Trophoblast cell (in vitro differentiated cells and primary cell): ENCODE measurements around the gene ZSCAN1. TPM values are rescaled to one million over a fixed set of nuclear protein-coding genes. Genes with fewer than 3 reads are reported as not detected.

ENCODE experiments used
- DNase-seq, 2 donors: peaks; one replicate each; pipeline ENCODE4 v3.0.0-alpha.2; 2016
- H2AFZ ChIP-seq: 2 replicates; pipeline ENCODE4 v1.6.1; 2013; ENCODE audit warnings: low read length, moderate library complexity, mild to moderate bottlenecking; ENCODE audit not compliant: insufficient read depth, poor library complexity
- H2AK5ac ChIP-seq: 2 replicates; pipeline ENCODE4 v1.6.1; 2013; ENCODE audit warnings: mild to moderate bottlenecking, low read length
- H2BK120ac ChIP-seq: 2 replicates; pipeline ENCODE4 v1.6.1; 2013; ENCODE audit warnings: low read length, mild to moderate bottlenecking, moderate library complexity; ENCODE audit not compliant: insufficient read depth, poor library complexity
- H2BK12ac ChIP-seq: 2 replicates; pipeline ENCODE4 v1.6.1; 2013; ENCODE audit warnings: mild to moderate bottlenecking, low read length, moderate library complexity
- H2BK5ac ChIP-seq: 2 replicates; pipeline ENCODE4 v1.6.1; 2013; ENCODE audit warnings: low read length, low read depth, moderate library complexity, mild to moderate bottlenecking; ENCODE audit not compliant: poor library complexity
- H3K14ac ChIP-seq: 2 replicates; pipeline ENCODE4 v1.6.1; 2013; ENCODE audit warnings: mild to moderate bottlenecking, low read length
- H3K18ac ChIP-seq: 2 replicates; pipeline ENCODE4 v1.6.1; 2013; ENCODE audit warnings: mild to moderate bottlenecking, low read length
- H3K23ac ChIP-seq: 2 replicates; pipeline ENCODE4 v1.6.1; 2013; ENCODE audit warnings: low read length
- H3K27ac ChIP-seq: 2 replicates; pipeline ENCODE4 v1.5.1; 2013; ENCODE audit warnings: low read depth, mild to moderate bottlenecking, inconsistent platforms, low read length, moderate library complexity
- H3K27me3 ChIP-seq: 2 replicates; pipeline ENCODE4 v1.6.1; 2013; ENCODE audit warnings: inconsistent platforms, mild to moderate bottlenecking, low read length, moderate library complexity; ENCODE audit not compliant: insufficient read depth
- H3K36me3 ChIP-seq, 2 experiments: 1 replicate in 1 of 2; 2 replicates in 1 of 2; pipeline ENCODE4 v1.6.1; 2013; ENCODE audit warnings: low read length in 2 of 2, mild to moderate bottlenecking in 2 of 2, moderate library complexity in 1 of 2; ENCODE audit not compliant: insufficient read depth in 2 of 2, control insufficient read depth in 1 of 2
- H3K4ac ChIP-seq: 2 replicates; pipeline ENCODE4 v1.6.1; 2013; ENCODE audit warnings: low read depth, mild to moderate bottlenecking, low read length, moderate library complexity
- H3K4me1 ChIP-seq, 2 experiments: 1 replicate in 1 of 2; 2 replicates in 1 of 2; pipeline ENCODE4 v1.6.1; 2013; ENCODE audit warnings: low read length in 2 of 2, mild to moderate bottlenecking in 2 of 2, moderate library complexity in 1 of 2; ENCODE audit not compliant: insufficient read depth in 2 of 2, control insufficient read depth in 1 of 2
- H3K4me2 ChIP-seq: 2 replicates; pipeline ENCODE4 v1.6.1; 2013; ENCODE audit warnings: inconsistent platforms, mild to moderate bottlenecking, low read length, moderate library complexity
- H3K4me3 ChIP-seq: 2 replicates; pipeline ENCODE4 v1.5.1; 2013; ENCODE audit warnings: mild to moderate bottlenecking, low read depth, low read length, inconsistent platforms
- H3K79me1 ChIP-seq: one replicate; pipeline ENCODE4 v1.6.1; 2013; ENCODE audit warnings: low read length
- H3K79me2 ChIP-seq: 2 replicates; pipeline ENCODE4 v1.6.1; 2013; ENCODE audit warnings: low read length, mild to moderate bottlenecking; ENCODE audit not compliant: control insufficient read depth, insufficient read depth, poor library complexity
- H3K9ac ChIP-seq: 2 replicates; pipeline ENCODE4 v1.6.1; 2013; ENCODE audit warnings: mild to moderate bottlenecking, low read length
- H3K9me3 ChIP-seq: 2 replicates; pipeline ENCODE4 v1.6.1; 2013; ENCODE audit warnings: low read depth, mild to moderate bottlenecking, control low read depth, inconsistent platforms, low read length; ENCODE audit not compliant: insufficient read depth
- H4K12ac ChIP-seq: 2 replicates; pipeline ENCODE4 v1.6.1; 2013; ENCODE audit warnings: low read depth, mild to moderate bottlenecking, low read length, moderate library complexity
- H4K8ac ChIP-seq: 2 replicates; pipeline ENCODE4 v1.6.1; 2013; ENCODE audit warnings: low read depth, mild to moderate bottlenecking, low read length, moderate library complexity
- H4K91ac ChIP-seq: one replicate; pipeline ENCODE4 v1.6.1; 2013; ENCODE audit warnings: low read depth, mild to moderate bottlenecking, low read length, moderate library complexity
- WGBS: extraction: QIAGEN DNeasy Blood & Tissue Kit; methylation state at CpG from one replicate; pipeline ENCODE4 v1.1.7; 2013; ENCODE audit warnings: missing lambda C conversion rate; ENCODE audit not compliant: insufficient read length, insufficient coverage; ENCODE audit errors: extremely low coverage; 5-methylcytosine and 5-hydroxymethylcytosine counted together
- polyA plus RNA-seq: library from polyadenylated mRNA; stranded (reverse); fragments of 200-250 nt; gene quantifications from 2 replicates; pipeline ENCODE4 v1.2.3, GENCODE V29; 2013

ZSCAN1 gene
- polyA plus RNA-seq: 0.74 and 1.1 TPM in 2 replicates

- WGBS: no CpG with 5 or more reads among the region's 101 CpGs
- H2AFZ ChIP-seq: peak within 1 kb of the TSS; percentile 45
- no peak within 1 kb of the TSS for H3K4ac ChIP-seq
These were observed at the start of gene ZSCAN1 for GRCh38 chr19:58033741-58034476. TSS of gene ZSCAN1 (plus strand) at chr19:58034025. CDS start at chr19:58037837, 3,812 bp downstream.

GRCh38 chr19:57992841-57993240 lies 41.0 kb upstream of the ZSCAN1 start:
- Histone ChIP-seq H3K18ac (no peak overlapping the region), H3K9me3 (peaks cover 24% of the 10 kb centered on the region), H3K27me3 (no peaks in the 10 kb centered on the region), H4K91ac (no peak overlapping the region), H3K79me1 (no peaks in the 10 kb centered on the region), H3K79me2 (no peaks in the 10 kb centered on the region), H2BK5ac (no peak overlapping the region), H2AFZ (no peak overlapping the region), H3K27ac (no peak overlapping the region), H3K36me3 (peaks cover 34 to 46% of the 10 kb centered on the region in 2 experiments), H2BK12ac (no peak overlapping the region), H3K4ac (no peak overlapping the region), H2BK120ac (no peak overlapping the region), H3K4me1 (no peaks in the 10 kb centered on the region), H2AK5ac (no peak overlapping the region), H4K8ac (no peak overlapping the region), H3K23ac (no peak overlapping the region), H3K4me3 (no peak overlapping the region), H4K12ac (no peak overlapping the region), H3K14ac (no peak overlapping the region), H3K4me2 (no peak overlapping the region), H3K9ac (no peak overlapping the region)
- DNase-seq: no peak
- no CpG with 5 or more reads among the region's 1 CpG for WGBS

More at GRCh38 chr19:58033741-58034476, at the start of gene ZSCAN1:
- Histone ChIP-seq H3K4me3 (peak within 1 kb of the TSS; percentile 87), H4K91ac (peak within 1 kb of the TSS; percentile 76), H3K14ac (peak within 1 kb of the TSS; percentile 28), H3K79me1 (no peaks in the 10 kb centered on the region), H3K27ac (no peak within 1 kb of the TSS), H3K79me2 (no peaks in the 10 kb centered on the region), H4K12ac (peak within 1 kb of the TSS; percentile 47), H3K27me3 (peaks cover 3% of the 10 kb centered on the region), H4K8ac (peak within 1 kb of the TSS; percentile 32), H3K9me3 (peaks cover 7% of the 10 kb centered on the region), H3K18ac (peak within 1 kb of the TSS; percentile 72), H3K4me2 (peak within 1 kb of the TSS; percentile 75), H3K4me1 (no peaks in the 10 kb centered on the region), H3K9ac (peak within 1 kb of the TSS; percentile 91), H2AK5ac (no peak within 1 kb of the TSS), H2BK120ac (peak within 1 kb of the TSS; percentile 23), H3K36me3 (no peaks in the 10 kb centered on the region), H3K23ac (no peak within 1 kb of the TSS), H2BK5ac (no peak within 1 kb of the TSS), H2BK12ac (no peak within 1 kb of the TSS)
- DNase-seq: peak in 1 of 2 donors; percentile 43

GRCh38 chr19:58000677-58001076 lies 33.1 kb upstream of the ZSCAN1 start:
- Histone ChIP-seq H3K36me3 (peaks cover 31 to 33% of the 10 kb centered on the region in 2 experiments), H4K8ac (no peak overlapping the region), H3K9me3 (peaks cover 15% of the 10 kb centered on the region), H2BK5ac (no peak overlapping the region), H3K18ac (no peak overlapping the region), H3K79me1 (peaks cover 12% of the 10 kb centered on the region), H3K79me2 (peaks cover 13% of the 10 kb centered on the region), H3K4me1 (peaks cover 11 to 14% of the 10 kb centered on the region in 2 experiments), H2BK120ac (no peak overlapping the region), H3K4ac (peak overlapping the region; percentile 66), H3K4me2 (no peak overlapping the region), H4K91ac (no peak overlapping the region), H3K27me3 (no peaks in the 10 kb centered on the region), H3K4me3 (peak overlapping the region; percentile 44), H4K12ac (no peak overlapping the region), H2AK5ac (no peak overlapping the region), H2AFZ (no peak overlapping the region), H3K23ac (no peak overlapping the region), H3K14ac (no peak overlapping the region), H3K27ac (no peak overlapping the region), H2BK12ac (no peak overlapping the region), H3K9ac (no peak overlapping the region)
- WGBS: no CpG with 5 or more reads among the region's 4 CpGs
- no peak for DNase-seq

- Histone ChIP-seq H3K79me1 (peaks cover 12% of the 10 kb centered on the region), H3K4me1 (peaks cover 11 to 14% of the 10 kb centered on the region in 2 experiments), H3K79me2 (peaks cover 13% of the 10 kb centered on the region), H2BK12ac (no peak overlapping the region), H3K18ac (peak overlapping the region; percentile 97), H3K36me3 (peaks cover 27 to 30% of the 10 kb centered on the region in 2 experiments), H2AK5ac (peak overlapping the region; percentile 6), H3K9ac (peak overlapping the region; percentile 88), H3K4me2 (peak overlapping the region; percentile 98), H4K91ac (peak overlapping the region; percentile 98), H4K12ac (peak overlapping the region; percentile 99), H3K27me3 (no peaks in the 10 kb centered on the region), H2AFZ (peak overlapping the region; percentile 97), H2BK120ac (peak overlapping the region; percentile 91), H4K8ac (peak overlapping the region; percentile 85), H3K14ac (peak overlapping the region; percentile 99), H2BK5ac (peak overlapping the region; percentile 94), H3K4ac (peak overlapping the region; percentile 90), H3K27ac (peak overlapping the region; percentile 88), H3K9me3 (peaks cover 15% of the 10 kb centered on the region), H3K23ac (no peak overlapping the region), H3K4me3 (peak overlapping the region; percentile 91)
- peak in 1 of 2 donors; percentile 9 for DNase-seq
- whole genome bisulfite sequencing: no CpG with 5 or more reads among the region's 23 CpGs
These were observed 31.9 kb upstream of the ZSCAN1 start for GRCh38 chr19:58001895-58002369.
